GM21528 (cell line): ENCODE results near the gene ABCA13.

Experiments
- ATAC-seq: cut with Tn5 transposase; IDR thresholded peaks from one replicate; pipeline ENCODE4 v1.9.1; 2021; ENCODE audit warnings: mild to moderate bottlenecking, moderate library complexity; ENCODE audit not compliant: unreplicated experiment, low FRiP score

The ABCA13 gene

DNA sequence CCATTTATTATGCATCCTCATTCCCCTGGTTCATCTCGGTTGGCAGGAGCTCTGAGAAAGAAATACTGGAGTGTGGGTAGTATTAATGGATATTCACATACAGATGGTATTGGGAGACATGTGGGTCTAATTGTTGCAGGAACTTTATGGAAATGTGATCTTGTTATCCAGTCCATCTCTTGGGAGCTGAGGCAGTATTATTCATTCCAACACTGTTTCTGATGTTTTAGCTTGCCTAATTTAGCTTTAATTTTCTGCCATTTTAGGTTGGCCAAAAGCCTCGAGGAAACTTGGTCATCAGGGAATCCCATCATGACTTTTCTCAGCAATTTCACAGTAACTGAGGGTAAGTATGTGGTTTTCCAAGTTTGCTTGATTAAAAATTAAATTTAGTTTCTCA lies 125.7 kb downstream of the ABCA13 start:
- ATAC-seq = no peak

DNA sequence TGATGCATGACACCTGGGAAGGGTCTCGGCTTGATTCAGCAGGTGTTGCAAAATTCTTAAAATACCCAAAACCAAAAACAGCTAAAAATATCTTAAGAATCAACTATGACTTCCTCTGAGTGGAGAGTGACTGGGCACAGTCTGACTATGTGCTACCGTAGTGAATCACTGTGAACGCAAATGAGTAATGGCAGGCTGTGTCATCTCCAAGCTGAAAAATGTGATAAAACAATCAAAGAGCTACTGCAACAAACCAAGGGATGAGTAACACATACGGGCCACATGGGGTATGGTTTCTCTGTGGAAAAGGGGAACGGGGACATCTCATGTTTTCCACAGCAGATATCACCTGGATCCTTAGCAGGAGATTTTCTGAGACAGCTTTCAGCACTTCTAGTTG lies 127.5 kb downstream of the ABCA13 start:
- no peak for ATAC-seq

DNA sequence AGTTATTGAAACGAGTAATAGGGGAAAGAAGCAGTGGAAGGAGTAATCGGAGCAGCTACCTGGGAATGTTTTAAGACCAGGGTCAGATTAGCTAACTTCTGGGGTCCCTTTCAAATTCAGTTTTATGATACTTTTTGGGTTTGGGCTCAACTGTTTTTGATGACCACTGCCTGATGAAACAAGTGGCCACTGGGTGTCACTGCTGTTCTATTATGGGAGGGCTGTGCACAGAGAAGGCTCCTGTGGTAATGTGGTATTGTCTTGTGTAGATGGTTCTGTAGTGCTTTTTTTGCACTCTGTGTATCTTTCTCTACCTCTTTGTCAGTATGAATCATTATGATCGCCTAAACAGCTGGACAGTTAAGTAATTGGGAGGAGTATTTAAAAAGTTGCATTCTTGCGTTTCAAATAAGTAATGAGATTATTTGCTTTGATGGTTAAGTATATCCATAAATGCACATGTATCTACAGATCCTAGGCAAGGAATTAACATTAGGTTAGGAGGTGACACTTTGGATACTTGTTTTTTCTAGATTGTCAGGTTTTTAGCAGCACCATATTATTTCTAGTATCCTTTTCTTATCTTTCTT lies 128.4 kb downstream of the ABCA13 start:
- peak; percentile 91 for ATAC-seq

- no peak for ATAC-seq
Measured at GRCh38 chr7:48300301-48300700, 129.0 kb downstream of the ABCA13 start.

- no peak for ATAC-seq
Measured at GRCh38 chr7:48301201-48301600, 129.9 kb downstream of the ABCA13 start.

DNA sequence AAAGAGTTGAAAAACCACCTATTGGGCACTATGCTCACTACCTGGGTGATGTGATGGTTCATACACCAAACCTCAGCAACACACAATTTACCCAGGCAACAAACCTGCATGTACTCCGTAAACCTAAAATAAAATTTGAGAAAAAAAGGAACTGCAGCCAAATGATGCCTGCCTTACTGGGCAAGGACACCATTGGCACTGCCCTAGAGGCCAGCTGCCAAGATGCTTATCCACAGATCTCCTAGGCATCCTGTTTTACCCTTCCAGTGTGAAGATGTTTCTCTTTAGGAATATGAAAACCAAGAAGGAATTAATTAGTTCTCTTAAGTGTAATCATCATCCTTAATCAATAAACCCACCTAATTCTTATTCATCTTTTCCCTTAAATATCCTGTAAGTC lies 133.4 kb downstream of the ABCA13 start:
- no peak for ATAC-seq

DNA sequence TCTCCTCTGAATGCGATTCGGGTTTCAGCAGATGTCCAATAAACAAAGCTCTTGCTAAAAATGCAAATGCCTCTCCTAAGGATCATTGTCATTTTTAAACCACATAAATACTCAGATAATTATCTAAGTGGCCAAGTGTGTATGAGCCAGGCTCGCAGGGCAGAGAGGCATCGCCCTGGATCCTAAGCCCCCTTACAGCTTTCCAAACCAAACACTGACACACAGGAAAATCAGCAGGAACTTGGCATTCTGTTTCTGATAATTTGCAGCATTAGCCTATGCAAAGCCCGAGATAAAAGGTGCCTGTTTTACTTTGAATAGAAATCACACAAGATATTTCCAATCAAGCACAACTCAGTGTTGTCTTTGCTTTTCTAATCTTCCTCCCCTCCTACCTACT lies 134.4 kb downstream of the ABCA13 start:
- ATAC-seq = no peak

DNA sequence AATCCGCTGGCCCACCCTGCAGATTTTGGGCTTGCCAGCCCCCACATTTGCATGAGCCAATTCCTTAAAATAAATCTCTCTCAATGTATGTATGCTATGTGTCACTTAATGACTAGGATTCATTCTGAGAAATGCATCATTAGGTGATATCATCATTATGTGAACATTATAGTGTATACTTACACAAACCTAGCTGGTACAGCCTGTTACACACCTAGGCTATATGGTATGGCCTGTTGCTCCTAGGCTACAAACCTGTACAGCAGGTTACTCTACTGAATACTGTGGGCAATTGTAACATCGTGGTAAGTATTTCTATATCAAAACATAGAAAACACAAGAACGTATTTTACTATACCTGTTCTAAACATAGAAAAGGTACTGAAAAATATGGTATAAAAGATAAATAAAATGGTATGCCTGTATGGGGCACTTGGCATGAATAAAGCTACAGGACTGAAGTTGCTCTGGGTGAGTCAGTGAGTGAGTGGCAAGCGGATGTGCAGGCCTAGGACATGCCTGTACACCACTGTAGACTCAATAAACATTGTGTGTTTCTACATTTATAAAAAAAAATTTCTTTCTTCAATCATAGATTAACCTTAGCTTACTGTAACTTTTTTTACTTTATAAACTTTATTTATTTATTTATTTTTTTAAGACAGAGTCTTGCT lies 135.9 kb downstream of the ABCA13 start:
- ATAC-seq = no peak

DNA sequence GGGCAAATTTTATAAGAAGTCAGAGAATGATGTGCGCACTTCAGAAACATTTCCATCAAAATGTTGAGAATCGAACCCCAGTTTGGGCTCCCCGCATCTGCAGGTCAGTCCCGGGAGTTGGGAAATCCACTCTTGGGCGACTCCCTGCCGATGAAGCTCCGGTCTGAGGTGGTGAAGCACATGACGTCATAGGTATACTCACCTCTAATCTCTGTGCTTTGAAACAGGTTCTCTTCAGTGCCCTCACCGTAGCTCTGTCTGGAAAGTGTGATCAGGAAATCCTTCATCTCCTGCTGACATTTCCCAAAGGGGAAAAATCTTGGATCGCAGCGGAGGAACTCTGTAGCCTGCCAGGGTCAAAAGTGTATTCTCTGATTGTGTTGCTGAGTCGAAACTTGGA lies 138.5 kb downstream of the ABCA13 start:
- no peak for ATAC-seq

DNA sequence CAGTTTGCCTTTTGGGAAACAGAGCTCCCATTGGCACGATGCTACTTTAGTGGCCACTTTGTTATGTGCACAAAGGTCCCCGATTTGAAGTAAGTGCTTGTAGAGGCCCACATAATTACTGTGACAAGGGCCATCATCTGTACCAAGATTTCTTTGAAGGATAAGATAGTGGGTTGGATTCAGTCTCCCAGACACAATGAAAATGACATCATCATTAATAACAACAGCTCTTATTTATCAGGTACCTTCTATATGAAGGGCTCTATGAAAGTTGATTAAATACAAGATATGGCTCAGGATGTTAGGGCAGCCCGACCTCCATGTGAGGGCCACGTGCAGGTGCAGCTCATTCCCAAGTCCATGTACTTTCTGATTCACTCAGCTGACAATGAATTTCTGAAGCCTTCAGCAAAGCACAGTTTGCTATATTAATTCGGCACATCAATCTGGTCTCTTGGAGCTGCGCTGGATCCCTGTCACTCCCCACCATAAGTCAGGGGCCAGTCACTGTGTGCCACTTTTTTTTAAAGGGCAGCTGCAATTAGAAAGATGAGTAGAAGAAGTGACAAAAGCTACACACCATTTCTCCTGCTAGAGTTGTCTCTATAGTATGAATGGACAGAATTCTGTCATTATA lies 140.3 kb downstream of the ABCA13 start:
- ATAC-seq = no peak

DNA sequence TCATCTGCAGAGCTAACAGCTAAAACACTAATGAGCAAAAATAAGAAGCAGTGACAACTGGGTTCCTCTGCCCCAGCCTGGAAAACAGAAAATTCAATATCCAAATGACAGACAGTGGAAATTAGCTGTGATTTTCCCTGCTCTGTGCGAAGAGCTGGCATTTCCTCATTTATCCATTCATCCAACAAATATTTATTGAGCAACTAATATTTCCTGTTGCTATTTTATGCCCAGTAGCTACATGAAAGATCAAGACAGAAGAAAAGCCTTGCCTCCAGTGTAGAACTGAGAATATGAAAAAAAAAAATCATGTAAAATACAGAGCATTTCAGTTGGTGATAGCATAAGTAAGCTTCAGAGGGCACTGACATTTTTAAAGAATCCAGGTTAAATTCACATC lies 140.9 kb downstream of the ABCA13 start:
- ATAC-seq = no peak

GRCh38 chr7:48316768-48317167 lies 145.5 kb downstream of the ABCA13 start:
- ATAC-seq = no peak

DNA sequence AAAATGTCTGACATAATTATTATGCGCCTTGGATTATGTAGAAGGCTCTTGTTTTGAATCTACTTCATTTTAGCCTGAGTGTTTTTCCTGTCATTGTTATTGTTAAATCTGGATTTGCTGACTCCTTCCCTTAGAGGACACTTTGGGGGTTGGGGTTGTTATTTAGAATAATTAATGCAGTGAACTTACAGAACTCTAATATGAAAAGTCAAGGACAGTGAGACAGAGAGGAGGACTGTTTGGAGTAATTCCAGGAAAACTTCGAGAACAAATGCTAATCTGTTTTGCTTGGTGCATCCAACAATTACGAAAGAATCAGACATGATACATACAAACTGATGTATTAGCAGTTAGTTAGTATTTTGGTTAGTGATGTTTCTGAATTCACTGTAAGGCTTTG lies 146.1 kb downstream of the ABCA13 start:
- no peak for ATAC-seq

- ATAC-seq = no peak
Measured at GRCh38 chr7:48321319-48322010, 150.2 kb downstream of the ABCA13 start.

DNA sequence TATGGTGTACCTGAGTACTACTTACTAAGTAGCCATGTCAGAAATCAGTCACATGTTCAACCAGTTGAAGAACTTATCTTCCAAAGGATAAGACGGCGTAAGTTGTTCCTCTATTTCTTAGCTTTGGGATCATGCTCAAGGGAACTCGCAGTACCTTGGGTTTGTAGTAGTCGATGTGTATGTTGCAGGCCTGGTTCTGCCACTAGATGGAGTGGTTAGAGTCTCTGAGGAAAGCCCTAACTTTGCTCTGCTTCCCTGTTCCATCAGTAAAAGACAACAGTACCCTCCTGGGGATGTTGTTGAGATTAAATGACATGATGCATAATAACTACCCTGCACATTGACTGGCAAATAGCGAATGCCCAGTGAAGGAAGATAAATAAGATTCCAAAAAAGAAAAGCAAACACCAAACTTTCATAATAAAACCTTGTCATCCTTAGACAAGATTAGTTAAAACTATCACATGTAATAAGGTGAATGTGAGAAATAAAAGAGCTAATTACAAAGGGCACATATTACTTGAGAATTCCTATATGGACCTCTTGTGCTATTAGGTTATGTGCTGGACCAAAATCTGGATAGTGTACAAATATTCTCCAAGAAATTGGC lies 165.9 kb downstream of the ABCA13 start:
- no peak for ATAC-seq

DNA sequence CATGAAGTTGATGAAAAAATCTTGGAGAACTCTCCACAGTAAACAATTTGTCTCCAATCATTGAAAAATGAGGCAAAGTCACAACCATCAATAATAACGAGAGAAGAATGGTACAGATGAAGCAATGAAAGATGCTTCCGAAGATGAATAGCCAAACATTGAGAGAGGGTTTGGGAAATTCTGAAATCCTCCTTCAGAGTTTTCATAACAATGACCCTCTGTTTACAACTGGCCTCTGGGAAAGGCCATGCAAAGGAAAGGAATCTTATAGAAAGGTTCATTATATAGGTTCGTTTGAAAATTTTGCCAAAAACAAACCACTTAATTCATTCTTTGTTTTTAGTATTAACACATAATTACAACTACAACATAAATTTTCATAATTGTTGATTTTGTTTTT lies 166.5 kb downstream of the ABCA13 start:
- no peak for ATAC-seq

DNA sequence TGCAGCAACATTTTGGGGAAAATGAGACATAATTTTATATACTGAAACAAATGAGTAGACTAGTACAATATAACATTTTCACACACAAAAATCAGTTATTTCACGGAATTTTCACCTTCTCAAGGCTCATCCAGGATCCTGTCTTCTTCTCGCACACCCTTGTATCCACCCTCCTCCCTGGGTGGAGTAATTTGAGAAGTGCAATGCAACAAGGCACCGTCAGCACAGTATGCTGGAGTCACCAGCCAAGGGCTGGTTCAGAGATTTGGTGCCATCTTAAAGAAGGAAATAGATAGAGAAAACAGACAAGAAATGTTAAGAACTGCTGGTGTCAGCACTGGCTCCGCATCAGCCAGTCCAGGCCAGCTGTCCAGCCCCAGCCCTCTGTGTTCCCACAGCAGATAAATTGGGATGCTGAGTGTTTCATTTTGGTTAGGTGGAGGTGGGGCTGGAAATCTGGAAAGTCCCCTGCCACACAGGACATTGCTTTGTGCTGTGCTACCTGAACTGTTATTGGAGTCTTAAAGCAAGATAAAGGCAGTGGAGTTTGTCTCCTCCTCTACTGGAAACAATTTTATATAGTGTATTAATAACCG lies 176.1 kb downstream of the ABCA13 start:
- no peak for ATAC-seq

DNA sequence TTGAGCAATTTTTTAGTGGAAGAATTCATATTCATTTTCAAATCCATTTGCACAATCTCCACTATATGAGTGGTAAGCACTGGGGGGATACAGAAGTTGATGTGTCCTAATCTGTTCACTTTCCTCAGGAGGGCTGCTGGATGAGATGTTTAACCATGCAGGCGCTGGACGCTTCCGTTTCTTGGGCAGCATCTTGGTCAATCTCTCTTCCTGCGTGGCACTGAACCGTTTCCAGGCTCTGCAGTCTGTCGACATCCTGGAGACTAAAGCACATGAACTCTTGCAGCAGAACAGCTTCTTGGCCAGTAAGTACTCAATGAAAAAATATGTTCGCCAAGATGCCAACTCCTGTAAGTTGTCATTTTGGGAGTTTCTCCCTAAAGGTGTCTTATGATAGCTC lies 179.3 kb downstream of the ABCA13 start:
- no peak for ATAC-seq

DNA sequence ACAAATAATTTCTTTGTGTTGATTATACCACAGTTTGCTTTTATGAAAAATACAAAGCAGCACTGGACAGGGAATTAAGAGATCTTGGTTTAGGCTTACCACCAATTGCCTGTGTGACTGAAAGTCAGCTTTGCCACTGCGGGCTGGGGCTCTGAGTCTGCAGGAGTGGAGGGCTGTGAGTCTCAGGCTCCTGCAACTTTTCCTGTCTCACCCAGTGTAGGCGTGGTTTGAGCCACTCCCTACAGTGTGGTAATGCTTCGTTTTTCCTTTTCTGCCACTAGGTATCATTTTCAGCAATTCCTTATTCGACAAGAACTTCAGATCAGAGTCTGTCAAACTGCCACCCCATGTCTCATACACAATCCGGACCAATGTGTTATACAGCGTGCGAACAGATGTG lies 180.6 kb downstream of the ABCA13 start:
- no peak for ATAC-seq

GRCh38 chr7:48355346-48355745 lies 184.1 kb downstream of the ABCA13 start:
- ATAC-seq = no peak

DNA sequence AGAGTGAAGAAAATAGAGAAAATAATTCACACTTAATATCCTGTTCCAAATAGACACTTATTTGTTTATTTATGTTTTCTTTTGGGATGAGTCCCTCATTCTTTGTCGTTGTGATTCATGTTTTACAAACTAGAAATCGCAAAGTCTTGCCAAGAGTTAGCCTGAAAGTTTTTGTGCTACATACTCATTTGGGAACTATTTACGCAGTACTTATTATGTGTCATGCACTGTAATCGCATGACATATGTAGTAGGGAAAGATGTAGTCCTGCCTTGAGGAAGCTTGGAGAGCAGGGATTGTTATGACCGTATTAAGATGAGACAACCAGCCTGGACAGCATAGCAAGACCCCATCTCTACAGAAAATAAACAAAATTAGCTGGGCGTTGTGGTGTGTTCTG lies 189.3 kb downstream of the ABCA13 start:
- no peak for ATAC-seq
